GM12864 (cell line): ENCODE results near the gene FAM83D.

Source experiments
- DNase-seq: peaks from one replicate; pipeline ENCODE4 v3.0.0-alpha.2; 2011; ENCODE audit warnings: low read depth
- H3K4me3 ChIP-seq: 2 replicates; pipeline ENCODE4 v1.5.1; 2011; ENCODE audit warnings: mild to moderate bottlenecking, low read depth, low read length, control low read depth
- TF ChIP-seq, protein P1 (sequence below): IDR thresholded peaks from 2 replicates; pipeline ENCODE4 v1.5.1; 2011; ENCODE audit warnings: low read depth, mild to moderate bottlenecking, moderate library complexity, low read length, control low read depth, inconsistent platforms; ENCODE audit errors: missing control alignments

FAM83D gene

DNA sequence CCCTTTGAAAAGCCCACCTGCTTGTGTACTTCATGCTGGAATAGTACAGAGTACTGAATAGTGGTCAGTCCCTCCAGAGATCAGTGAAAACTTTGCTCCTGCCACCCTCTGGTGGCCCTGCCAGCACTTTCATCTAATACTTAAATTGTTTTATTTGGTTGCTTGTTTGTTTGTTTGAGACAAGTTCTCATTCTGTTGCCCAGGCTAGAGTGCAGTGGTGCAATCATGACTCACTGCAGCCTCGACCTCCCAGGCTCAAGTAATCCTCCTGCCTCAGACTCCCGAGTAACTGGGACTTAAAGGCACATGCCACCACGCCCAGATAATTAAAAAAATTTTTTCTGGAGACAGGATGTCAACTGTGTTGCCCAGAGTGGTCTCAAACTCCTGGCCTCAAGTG, 9.1 kb downstream of the FAM83D start:
- DNase-seq: no peak
- H3K4me3 ChIP-seq: no peak overlapping the region
- TF ChIP-seq, protein P1, sequence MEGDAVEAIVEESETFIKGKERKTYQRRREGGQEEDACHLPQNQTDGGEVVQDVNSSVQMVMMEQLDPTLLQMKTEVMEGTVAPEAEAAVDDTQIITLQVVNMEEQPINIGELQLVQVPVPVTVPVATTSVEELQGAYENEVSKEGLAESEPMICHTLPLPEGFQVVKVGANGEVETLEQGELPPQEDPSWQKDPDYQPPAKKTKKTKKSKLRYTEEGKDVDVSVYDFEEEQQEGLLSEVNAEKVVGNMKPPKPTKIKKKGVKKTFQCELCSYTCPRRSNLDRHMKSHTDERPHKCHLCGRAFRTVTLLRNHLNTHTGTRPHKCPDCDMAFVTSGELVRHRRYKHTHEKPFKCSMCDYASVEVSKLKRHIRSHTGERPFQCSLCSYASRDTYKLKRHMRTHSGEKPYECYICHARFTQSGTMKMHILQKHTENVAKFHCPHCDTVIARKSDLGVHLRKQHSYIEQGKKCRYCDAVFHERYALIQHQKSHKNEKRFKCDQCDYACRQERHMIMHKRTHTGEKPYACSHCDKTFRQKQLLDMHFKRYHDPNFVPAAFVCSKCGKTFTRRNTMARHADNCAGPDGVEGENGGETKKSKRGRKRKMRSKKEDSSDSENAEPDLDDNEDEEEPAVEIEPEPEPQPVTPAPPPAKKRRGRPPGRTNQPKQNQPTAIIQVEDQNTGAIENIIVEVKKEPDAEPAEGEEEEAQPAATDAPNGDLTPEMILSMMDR: peak; percentile 20

DNA sequence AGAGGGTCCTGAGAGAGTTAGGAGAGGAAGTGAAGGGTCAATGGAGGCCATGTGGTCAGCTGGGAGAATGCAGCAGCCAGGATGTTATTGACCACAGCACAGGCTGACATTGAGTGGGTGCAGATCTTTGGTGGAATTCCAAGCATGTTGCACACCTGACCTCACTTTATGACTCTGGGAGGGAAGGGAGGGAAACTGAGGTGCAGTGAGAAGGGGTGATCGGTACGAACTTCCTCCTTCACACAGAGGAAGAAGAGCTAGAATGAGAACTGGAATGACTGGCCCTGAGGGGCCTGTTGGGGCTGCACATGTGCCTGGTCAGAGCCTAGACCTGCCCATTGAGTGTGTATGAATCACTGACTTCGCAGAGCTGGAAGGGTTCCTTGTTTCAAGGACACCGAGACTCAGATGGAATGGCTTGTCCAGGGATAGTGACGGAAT, 9.8 kb downstream of the FAM83D start:
- TF ChIP-seq, protein P1: no peak
- H3K4me3 ChIP-seq: no peak overlapping the region
- no peak for DNase-seq

DNA sequence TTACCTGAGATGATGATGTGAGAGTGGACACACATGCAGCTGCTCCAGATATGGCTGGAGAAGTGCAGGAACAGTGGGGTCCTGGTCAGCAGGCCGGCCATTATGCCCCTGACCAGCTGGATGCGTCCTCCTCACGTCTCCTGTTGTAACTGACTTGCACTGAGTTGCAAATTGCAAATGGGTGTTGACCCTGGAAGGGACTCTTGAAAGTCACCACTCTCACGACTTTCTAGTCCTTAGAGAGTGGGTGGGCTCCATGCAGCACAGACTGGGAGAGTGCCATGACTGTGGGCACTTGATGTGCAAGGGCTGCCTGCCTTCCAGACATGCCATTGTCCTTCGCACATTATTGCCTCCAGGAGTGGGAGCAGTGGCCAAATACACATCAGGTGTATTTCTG, 10.8 kb downstream of the FAM83D start:
- no peak for DNase-seq
- H3K4me3 ChIP-seq: no peak overlapping the region
- TF ChIP-seq, protein P1: no peak

DNA sequence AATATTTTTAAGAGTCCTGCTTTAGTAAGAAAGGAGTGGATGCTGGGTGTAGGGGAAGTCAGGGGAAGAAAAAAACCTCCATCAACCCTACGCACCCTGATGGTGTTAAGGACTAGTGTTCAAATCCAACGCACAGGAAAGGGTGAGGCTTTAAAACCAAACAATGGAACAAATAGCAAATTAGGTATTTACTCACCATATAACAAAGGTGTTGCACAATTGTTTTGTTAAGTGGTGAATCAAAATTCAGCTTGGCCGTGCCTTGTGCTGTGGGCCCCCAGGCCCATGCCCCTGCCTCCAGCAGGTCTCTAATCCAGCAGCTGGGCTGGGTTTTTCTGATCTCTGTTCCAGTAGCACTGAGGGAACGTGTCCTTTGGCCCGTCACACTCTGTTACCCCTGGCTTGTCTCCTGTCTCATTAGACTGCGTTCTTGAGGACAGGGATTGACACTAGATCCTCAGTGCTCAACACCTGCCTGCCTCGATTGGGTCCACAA, 11.8 kb downstream of the FAM83D start:
- TF ChIP-seq, protein P1: no peak
- no peak overlapping the region for H3K4me3 ChIP-seq
- no peak for DNase-seq

DNA sequence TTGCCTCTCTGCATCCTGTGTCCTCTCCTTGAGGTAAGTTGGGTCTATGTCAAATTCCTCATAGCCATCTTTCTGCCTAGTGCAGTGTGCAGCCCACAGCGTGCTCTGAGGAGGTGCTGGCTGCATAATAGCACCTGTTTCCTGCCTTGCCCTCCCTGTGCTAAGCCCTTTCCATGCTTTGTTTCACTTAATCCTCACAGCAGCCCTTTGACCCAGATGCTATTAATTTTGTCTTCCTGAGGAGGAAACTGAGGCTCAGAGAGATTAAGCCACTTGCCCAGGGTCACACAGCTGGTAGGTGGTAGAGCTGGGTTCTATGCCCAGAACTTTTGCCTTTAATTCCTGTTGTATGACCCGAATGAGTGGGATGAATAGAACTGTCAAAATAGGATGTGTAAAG, 13.5 kb downstream of the FAM83D start:
- TF ChIP-seq, protein P1: no peak
- no peak overlapping the region for H3K4me3 ChIP-seq
- DNase-seq: no peak

DNA sequence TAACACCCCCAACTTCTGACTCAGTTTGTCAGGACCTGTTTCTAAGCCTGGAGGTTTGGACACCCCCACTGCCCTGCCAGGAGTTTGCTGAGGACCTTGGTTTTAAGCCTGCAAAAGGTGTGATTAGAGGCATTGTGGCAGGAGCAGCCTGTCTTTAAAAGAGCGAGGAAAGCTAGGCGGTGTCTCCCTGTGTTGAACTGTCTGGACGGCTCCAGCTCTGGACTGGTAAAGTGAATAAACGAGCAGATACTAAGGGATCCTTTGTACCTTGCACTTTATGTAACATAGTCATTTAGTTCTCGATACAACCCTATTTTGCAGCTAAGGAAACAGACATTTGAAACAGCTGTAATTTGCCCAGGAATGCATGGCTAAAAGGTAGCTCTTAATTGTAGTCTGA, 14.4 kb downstream of the FAM83D start:
- H3K4me3 ChIP-seq: no peak overlapping the region
- TF ChIP-seq, protein P1: no peak
- no peak for DNase-seq

DNA sequence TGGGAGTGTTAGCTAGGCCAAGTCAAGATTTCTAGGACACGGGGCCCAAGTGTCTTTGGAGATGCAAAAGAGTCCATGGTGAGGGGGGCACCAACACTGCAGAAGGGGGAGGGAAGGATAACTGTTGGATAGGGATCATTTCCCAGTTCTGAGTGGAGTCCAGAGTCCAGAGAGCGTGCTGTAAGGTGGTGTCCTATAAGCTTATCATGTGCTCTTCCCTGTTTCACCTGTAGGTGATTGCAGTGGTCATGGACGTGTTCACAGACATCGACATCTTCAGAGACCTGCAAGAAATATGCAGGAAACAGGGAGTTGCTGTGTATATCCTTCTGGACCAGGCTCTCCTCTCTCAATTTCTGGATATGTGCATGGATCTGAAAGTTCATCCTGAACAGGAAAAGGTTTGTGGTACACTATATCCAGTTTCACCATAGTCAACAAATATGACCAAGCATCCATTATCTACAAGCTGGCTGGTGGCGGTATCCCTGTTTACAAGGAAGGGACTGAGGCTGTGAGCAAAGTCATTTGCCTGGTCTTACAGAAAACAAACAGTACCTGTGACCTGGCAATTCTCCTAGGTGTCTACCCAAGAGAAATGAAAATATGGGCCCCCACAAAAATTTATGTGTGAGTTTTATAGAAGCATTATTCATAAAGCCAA, 15.6 kb downstream of the FAM83D start:
- DNase-seq: no peak
- no peak overlapping the region for H3K4me3 ChIP-seq
- TF ChIP-seq, protein P1: peak; percentile 30
